GM21825 (cell line): ENCODE data around the gene KCNH2.
"Not testable (repeated sequence)": the region's sequence is repeated elsewhere in the genome, so short reads cannot be mapped to it uniquely, and the experiment has no call there.

Source experiments
- ATAC-seq: cut with Tn5 transposase; IDR thresholded peaks from one replicate; pipeline ENCODE4 v1.9.1; 2021; ENCODE audit warnings: mild to moderate bottlenecking, moderate library complexity; ENCODE audit not compliant: unreplicated experiment

Gene KCNH2

DNA sequence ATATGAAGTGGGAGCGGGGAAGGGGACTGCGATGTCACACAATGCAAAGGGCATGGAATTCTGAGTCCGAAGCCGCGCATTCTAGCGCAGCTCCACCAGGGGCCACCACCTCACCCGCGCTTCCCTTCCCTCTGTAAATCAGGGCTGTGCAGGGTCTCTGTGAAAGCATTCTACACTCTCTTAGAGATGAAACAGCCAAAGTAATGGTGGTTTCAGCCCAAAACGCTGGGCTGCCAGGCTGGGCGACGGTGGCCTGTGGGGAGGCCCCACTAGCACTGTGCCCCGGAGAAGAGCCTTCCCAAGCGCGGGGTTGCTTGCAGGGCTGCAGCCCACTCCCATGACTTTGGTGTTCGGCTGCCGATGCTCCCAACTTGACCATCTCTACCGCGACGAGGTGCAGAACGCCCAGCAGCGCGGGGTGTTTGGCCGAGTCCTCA, 34.8 kb upstream of the KCNH2 start:
- no peak for ATAC-seq

DNA sequence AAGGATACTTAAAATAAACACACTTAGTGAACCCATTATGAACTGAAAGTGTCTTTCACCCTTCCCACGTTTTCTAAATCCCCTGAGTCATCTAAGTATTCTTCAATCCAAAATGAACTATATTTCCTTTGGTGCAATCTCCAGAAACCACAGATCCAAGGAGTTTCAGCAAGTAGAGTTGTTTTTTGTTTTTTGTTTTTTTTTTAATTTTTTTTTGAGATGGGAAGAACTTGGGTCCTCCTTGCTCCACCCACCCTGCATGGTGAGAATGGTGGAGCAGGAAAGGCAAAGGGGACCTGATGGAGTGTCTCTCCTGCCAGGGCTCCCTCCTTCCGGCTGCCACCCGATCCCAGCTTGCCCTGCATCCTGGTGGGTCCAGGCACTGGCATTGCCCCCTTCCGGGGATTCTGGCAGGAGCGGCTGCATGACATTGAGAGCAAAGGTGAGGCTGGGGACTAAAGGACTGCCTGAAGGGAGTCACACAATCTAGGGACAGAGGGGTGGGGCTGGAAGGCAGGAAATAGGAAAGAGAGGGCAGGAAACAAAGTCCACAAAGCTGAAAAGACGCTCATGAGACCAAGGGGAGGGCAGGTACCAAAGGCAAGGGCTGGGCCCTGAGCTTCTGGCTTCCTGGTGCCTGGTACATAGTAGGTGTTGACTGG, 34.0 kb upstream of the KCNH2 start:
- ATAC-seq: no peak

DNA sequence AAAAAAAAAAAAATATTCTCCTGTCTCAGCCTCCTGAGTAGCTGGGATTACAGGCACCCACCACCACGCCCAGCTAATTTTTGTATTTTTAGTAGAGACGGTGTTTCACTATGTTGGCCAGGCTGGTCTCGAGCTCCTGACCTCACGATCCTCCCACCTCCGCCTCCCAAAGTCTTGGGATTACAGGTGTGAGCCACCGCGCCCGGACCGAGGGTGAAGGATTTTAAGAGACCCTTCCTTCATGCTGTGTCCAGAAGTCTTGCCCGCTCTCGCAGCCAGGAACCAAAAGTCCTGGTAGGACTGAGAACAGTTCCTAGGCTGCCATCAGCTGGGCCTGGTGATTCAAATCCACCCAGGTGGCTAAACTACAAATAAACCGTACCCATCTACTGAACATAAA, 33.5 kb upstream of the KCNH2 start:
- ATAC-seq: not testable (repeated sequence)

DNA sequence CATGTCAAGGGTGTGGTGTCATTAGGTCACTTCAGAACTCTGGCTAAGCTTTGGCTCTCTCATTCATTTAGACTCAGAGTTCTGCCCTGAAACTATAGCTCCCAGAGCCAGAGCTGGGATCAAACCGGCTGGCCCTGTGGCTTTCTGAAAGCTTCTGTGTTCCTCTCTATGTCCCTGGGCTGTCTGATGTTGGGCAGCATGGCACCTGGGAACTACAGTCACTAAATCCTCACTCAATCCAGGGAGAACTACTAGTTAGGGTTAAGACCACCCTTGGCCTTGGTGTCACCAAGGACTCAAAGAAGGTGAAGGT, 32.9 kb upstream of the KCNH2 start:
- ATAC-seq: no peak

DNA sequence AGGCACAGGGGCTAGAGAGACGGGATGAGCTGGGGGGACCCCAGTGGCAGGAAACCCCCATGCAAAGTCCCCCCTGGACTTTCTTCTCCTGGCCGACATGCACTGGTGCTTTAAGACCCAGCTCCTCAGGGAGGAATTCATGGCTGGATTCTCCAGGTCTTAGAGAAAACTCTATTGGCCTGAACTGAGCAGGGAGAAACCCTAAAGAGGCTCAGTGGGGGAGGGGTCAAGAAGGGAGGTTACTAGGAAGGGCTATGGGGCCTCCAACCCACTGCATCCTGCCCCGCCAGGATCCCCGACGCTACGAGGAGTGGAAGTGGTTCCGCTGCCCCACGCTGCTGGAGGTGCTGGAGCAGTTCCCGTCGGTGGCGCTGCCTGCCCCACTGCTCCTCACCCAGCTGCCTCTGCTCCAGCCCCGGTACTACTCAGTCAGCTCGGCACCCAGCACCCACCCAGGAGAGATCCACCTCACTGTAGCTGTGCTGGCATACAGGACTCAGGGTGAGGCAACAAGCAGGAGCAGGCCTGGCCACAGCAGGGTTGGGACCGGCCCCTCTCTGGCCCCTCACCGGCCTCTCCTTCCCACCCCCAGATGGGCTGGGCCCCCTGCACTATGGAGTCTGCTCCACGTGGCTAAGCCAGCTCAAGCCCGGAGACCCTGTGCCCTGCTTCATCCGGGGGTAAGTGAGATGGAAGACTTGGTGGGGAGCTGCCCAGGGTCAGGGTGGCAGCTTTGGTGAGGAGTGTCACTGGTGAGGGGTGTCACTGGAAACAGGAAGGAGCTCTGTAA, 32.4 kb upstream of the KCNH2 start:
- ATAC-seq: no peak

DNA sequence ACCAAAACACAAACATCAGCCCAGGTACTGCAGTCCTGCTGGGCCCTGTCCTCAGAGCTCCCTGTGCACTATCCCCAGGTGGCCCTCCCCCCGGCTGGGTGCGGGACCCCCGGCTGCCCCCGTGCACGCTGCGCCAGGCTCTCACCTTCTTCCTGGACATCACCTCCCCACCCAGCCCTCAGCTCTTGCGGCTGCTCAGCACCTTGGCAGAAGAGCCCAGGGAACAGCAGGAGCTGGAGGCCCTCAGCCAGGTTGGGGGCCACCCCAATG, 31.9 kb upstream of the KCNH2 start:
- no peak for ATAC-seq

DNA sequence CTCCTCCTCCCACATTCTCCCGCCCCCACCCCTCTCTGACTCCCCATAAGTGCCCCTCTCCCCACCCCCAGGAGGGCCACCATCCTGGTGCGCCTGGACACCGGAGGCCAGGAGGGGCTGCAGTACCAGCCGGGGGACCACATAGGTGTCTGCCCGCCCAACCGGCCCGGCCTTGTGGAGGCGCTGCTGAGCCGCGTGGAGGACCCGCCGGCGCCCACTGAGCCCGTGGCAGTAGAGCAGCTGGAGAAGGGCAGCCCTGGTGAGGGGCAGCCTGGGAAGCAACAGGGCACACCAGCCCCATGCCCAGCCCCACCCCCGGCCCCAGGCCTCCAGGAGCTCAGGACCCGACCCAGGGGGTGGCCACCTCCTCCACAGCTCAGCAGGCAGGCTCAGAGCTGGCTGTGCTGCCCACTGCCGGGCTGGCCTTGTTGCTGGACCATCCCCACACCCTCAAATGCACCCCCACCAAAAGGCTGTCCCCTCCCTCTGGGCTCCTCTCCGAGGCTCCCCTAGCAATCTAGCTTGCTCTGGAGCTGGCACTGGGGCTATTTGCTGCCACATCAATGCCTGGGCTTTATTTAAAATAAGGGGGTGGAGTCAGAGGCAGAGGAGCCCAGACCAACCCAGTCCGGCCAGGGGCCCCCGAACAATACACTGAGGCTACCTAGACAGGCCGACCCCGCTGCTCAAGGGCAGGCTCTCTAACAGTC, 31.4 kb upstream of the KCNH2 start:
- ATAC-seq: no peak

DNA sequence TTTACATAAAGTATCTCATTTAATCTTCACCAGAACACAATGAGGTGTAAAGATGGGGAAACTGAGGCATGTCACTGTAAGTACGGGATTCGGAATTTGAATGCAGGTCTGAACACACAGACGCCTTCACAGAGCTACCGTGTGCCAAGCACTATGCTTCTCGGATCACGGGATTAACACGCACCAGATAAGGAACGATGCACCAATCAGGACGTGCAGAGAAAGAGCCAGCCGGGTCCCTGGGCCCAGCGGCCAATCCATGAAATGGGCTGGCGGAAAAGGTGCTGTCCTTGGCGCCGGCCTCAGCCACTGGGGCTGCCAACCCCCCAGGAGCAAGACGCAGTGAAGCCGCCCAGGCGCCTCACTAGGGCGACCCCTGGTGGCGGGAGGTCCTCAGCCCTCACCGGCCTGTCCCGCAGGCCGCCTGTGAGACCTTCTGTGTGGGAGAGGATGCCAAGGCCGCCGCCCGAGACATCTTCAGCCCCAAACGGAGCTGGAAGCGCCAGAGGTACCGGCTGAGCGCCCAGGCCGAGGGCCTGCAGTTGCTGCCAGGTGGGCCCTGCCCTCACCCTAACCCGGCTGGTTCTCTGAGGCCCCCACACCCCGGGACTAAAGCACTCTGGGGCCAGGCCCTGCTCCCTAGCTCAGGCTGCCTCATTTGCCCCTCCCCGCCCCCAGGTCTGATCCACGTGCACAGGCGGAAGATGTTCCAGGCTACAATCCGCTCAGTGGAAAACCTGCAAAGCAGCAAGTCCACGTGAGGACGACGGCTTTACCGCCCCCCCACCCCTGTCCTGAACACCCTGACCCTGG, 30.6 kb upstream of the KCNH2 start:
- ATAC-seq: no peak

DNA sequence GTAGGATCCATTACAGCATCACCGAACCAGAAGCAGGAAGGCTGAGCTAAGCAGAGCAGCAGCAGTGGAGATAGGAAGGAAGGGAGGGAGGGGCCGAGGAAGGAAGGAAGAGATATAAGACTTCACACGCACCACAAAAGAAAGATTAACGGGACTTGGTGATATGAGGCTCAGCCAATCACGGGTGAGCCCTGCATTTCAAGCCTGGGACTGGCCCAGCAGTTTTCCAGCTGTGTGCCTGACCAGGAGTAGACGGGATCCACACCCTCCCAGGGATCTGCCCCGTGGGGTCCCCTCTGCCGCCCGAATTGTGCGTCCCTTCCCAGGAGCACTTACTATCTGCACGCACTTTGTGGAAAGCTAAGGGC, 30.0 kb upstream of the KCNH2 start:
- ATAC-seq: no peak

DNA sequence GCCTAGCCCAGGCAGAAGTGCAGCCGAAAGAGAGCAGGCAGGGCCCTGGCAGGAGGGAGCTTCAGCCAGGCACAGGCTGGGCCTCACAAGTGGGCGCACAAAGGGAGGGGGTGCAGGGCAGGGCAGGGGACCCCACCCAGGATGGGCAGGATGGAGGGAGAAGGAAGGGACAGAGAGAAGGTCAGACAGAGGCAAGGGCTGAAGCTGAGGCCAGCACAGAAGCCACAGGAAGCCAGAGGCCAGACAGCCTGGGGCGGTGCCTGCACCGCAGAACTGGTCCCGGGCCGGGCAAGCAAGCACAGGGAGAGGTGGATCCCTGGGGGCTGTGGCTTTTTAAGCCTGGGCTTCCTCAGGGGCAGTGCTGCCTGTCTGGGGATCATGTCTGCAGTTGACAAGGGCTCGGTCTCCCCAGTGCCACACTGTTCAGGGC, 29.4 kb upstream of the KCNH2 start:
- no peak for ATAC-seq

DNA sequence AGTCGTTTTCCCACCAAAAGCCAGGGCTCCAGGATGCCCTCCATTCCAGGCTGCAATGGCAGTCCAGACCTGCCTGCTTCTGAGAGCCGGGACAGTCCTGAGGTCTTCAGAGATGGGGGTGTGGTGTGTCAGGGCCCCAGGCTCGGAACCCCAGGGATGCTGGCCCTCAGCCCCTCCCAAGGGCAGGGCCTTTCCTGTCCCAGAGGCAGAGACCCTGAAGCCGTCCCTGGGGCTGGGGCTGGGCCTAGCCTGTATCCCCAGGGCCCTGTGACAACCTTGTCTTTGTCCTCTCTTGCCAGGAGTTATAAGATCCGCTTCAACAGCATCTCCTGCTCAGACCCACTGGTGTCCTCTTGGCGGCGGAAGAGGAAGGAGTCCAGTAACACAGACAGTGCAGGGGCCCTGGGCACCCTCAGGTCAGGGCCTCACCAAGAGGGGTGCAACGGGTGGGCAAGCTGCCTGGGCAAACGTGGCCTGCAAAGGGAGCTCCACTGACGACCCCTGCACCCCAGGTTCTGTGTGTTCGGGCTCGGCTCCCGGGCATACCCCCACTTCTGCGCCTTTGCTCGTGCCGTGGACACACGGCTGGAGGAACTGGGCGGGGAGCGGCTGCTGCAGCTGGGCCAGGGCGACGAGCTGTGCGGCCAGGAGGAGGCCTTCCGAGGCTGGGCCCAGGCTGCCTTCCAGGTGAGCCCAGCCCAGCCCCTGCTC, 28.6 kb upstream of the KCNH2 start:
- ATAC-seq: no peak

DNA sequence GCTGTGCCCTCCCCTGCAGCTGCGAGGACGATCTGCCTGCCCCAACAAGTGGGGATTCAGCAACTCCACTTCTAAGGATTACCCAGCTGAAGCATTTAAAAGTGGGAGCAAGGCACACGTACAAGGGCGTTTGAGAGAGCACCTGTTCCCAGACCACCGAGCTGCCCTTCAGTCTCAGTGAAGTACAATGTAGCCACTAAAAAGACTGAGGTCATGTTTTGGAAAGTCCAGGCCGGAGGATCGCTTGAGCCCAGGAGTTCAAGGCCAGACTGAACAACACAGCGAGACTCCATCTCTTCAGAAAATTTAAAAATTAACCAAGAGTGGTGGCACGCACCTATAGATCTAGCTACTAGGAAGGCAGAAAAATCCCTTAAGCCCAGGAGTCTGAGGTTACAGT, 27.4 kb upstream of the KCNH2 start:
- no peak for ATAC-seq

DNA sequence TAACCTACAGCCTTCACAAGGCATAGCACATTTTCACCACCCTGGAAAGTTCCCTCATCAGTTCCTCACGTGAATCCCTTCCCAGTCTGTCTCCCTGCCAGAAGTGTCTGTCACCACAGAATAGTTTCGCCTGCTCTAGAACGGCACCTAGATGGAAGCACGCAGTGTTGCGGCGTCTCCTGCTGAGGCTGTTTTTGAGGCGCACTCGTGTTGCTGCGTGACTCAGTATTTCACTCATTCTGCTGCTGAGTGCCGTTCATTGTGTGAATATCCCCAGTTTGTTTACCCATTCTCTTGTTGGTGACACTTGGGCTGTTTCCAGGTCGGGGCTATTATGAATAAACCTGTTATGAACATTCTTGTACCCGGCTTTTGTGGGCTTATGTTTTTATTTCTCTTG, 25.5 kb upstream of the KCNH2 start:
- ATAC-seq: no peak

DNA sequence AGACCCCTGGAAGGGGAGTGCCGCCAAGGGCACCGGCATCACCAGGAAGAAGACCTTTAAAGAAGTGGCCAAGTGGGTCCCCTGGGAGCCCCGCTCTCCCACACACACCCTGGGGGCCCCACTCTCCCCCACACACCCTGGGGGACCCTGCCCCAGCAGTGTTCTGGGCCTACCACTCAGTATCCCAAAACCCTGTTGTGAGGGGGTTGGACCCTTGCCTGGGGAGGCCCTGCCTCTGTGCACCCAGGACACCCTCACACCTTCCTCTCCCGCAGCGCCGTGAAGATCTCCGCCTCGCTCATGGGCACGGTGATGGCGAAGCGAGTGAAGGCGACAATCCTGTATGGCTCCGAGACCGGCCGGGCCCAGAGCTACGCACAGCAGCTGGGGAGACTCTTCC, 23.4 kb upstream of the KCNH2 start:
- ATAC-seq: no peak

DNA sequence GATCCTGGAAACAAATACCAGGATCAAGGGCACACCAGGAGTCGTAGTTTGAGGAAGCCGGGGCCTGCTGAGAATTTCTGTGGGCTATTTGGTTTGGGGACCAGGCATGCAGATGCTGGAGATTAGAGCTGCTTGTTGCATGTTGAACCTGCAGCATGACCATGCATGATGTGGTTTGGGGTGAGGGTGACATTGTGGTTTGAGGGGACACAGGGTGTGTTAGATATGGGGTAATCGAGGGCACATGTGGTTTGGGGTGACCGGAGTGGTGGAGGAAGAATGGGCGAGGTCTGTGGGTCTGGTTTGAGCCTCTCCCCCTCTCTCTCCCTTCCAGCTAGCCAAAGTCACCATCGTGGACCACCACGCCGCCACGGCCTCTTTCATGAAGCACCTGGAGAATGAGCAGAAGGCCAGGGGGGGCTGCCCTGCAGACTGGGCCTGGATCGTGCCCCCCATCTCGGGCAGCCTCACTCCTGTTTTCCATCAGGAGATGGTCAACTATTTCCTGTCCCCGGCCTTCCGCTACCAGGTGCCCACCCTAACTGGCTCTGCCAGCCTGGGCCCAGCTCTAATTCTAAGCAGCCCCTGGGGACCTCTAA, 22.9 kb upstream of the KCNH2 start:
- no peak for ATAC-seq

DNA sequence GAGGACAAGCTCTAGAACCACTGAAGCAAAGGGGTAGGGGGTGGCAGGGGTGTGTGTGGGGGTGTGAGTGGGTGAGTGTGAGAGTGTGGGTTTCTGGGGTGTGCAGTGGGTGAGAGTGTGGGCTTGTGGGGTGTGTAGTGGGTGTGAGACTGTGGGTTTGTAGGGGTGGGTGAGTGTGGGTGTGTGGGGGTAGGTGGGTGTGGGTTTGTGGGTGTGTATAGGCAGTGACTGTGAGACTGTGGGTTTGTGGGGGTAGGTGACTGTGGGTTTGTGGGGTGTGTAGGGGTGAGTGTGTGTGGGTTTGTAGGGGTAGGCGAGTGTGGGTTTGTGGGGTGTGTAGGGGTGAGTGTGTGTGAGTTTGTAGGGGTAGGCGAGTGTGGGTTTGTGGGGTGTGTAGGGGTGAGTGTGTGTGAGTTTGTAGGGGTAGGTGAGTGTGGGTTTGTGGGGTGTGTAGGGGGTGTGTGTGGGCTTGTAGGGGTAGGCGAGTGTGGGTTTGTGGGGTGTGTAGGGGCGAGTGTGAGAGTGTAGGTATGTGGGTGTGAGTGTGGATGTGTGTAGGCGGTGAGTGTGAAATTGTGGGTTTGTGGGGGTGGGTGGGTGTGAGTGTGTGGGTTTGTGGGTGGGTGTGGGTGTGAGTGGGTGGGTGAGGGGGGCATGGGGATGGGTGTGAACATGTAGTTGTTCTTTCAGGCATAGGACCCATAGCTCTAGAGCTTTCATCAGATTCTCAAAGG, 21.5 kb upstream of the KCNH2 start:
- ATAC-seq: no peak

DNA sequence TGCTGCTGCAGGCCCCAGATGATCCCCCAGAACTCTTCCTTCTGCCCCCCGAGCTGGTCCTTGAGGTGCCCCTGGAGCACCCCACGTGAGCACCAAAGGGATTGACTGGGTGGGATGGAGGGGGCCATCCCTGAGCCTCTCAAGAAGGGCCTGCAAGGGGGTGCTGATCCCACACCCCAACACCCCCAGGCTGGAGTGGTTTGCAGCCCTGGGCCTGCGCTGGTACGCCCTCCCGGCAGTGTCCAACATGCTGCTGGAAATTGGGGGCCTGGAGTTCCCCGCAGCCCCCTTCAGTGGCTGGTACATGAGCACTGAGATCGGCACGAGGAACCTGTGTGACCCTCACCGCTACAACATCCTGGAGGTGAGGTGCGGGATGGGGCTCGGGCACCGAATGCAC, 20.9 kb upstream of the KCNH2 start:
- ATAC-seq: no peak

DNA sequence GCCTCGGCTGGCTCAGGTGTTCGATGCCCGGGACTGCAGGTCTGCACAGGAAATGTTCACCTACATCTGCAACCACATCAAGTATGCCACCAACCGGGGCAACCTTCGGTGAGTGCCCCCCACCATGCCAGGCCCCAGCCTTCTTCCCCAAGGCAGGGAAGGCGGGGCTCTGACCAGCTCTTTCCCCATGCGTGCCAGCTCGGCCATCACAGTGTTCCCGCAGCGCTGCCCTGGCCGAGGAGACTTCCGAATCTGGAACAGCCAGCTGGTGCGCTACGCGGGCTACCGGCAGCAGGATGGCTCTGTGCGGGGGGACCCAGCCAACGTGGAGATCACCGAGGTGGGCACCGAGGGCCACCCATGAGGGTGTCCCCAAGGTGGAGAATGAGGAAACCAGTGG, 20.2 kb upstream of the KCNH2 start:
- ATAC-seq: no peak

DNA sequence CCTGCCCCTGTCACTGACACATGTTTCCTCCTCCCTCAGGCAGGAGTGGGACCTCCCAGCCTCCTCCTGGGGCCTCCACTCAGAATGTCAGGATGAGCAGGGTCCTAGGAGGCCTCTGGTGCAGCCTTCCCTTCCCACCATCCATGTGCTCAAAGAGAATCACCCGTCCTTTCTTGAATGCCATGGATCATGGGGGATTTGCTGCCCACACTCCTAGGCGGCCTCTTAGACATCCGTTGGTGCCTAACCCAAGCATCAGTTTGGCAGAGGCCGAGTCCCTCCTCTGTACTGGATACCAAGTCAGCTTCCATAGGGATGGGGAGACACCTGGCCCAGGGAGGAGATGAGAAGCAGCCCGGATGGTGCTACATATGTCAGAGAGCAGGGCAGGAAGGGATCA, 19.7 kb upstream of the KCNH2 start:
- no peak for ATAC-seq

DNA sequence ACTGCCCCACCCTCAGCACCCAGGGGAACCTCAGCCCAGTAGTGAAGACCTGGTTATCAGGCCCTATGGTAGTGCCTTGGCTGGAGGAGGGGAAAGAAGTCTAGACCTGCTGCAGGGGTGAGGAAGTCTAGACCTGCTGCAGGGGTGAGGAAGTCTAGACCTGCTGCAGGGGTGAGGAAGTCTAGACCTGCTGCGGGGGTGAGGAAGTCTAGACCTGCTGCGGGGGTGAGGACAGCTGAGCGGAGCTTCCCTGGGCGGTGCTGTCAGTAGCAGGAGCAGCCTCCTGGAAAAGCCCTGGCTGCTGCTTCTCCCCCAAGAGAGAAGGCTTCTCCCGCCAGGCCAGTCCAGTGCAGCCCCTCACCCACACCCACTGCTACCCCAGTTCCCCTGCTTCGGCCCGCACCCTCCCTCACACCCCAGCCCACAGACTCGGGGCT, 19.0 kb upstream of the KCNH2 start:
- ATAC-seq: no peak
